Measurements from ENCODE around the gene IKBKE. TPM values are rescaled to one million over a fixed set of nuclear protein-coding genes. Genes with fewer than 3 reads are reported as not detected.

IKBKE gene
- 10 to 100 TPM in 1 of 4 donors, 1 to 10 TPM in 3; 4.7 to 10.5 (median 9.4) TPM for total RNA-seq

- Histone ChIP-seq H3K27me3 (no peaks in the 10 kb centered on the region), H3K4me3 (replicated peaks in 1 of 3) (peak within 1 kb of the TSS in 2 of 3 donors; percentile 41 to 67), H3K9me3 (no peaks in the 10 kb centered on the region), H3K4me1 (peaks cover 21 to 43% of the 10 kb centered on the region in 2 donors), H3K27ac (peak within 1 kb of the TSS; percentile 59 to 79 (median 66)), H3K36me3 (no peaks in the 10 kb centered on the region)
- intact Hi-C loops (cut with DNase I), result no loop called here
- TF ChIP-seq POLR2A (IDR thresholded peaks at IDR 0.05), result peak in 1 of 2 donors; percentile 50
- TF ChIP-seq CTCF (IDR thresholded peaks at IDR 0.05), result peak in 4 of 6 experiments; percentile 13 to 48 (median 22)
- peak; percentile 61 to 67 for DNase-seq
- WGBS, 2 donors, result 2 to 3% methylated on average over 5 to 10 of the region's 10 CpGs
Measured at GRCh38 chr1:206469933-206470691, at the start of gene IKBKE. Gene IKBKE (plus strand): TSS chr1:206470476. CDS start chr1:206473228, 2,752 bp downstream.

GRCh38 chr1:206421616-206422340 is 48.5 kb upstream of the IKBKE start:
- intact Hi-C loops (cut with DNase I), result no loop called here
- Histone ChIP-seq H3K27me3 (no peaks in the 10 kb centered on the region), H3K4me3 (replicated peaks in 1 of 3) (no peak overlapping the region), H3K36me3 (peaks cover 0 to 7% of the 10 kb centered on the region in 2 donors), H3K27ac (no peak overlapping the region), H3K9me3 (no peaks in the 10 kb centered on the region), H3K4me1 (no peaks in the 10 kb centered on the region)
- WGBS, 2 donors, result 92 to 94% methylated on average over 11 of the region's 11 CpGs
- TF ChIP-seq CTCF (IDR thresholded peaks at IDR 0.05) (no peak), POLR2A (IDR thresholded peaks at IDR 0.05) (no peak)
- DNase-seq, result no peak

- Histone ChIP-seq H3K9me3 (no peaks in the 10 kb centered on the region), H3K4me1 (no peaks in the 10 kb centered on the region), H3K4me3 (replicated peaks in 1 of 3) (no peak overlapping the region), H3K27ac (no peak overlapping the region), H3K36me3 (peaks cover 0 to 7% of the 10 kb centered on the region in 2 donors), H3K27me3 (no peaks in the 10 kb centered on the region)
- TF ChIP-seq POLR2A (IDR thresholded peaks at IDR 0.05) (no peak), CTCF (IDR thresholded peaks at IDR 0.05) (no peak)
- 92 to 100% methylated on average over 1 of the region's 1 CpG for WGBS, 2 donors
- intact Hi-C loops (cut with DNase I), result no loop called here
- no peak for DNase-seq
Measured at GRCh38 chr1:206422525-206422924, 47.8 kb upstream of the IKBKE start.

- WGBS, 2 donors, result 87 to 99% methylated on average over 6 of the region's 6 CpGs
- H3K36me3 ChIP-seq, result no peaks in the 10 kb centered on the region
- no peak for DNase-seq
- no peaks in the 10 kb centered on the region for H3K27me3 ChIP-seq
- no peak overlapping the region for H3K27ac ChIP-seq
- H3K9me3 ChIP-seq, result no peaks in the 10 kb centered on the region
- TF ChIP-seq CTCF (IDR thresholded peaks at IDR 0.05) (no peak), POLR2A (IDR thresholded peaks at IDR 0.05) (no peak)
- no peaks in the 10 kb centered on the region for H3K4me1 ChIP-seq
- intact Hi-C loops (cut with DNase I), result no loop called here
- H3K4me3 ChIP-seq (replicated peaks in 1 of 3), result no peak overlapping the region
Measured at GRCh38 chr1:206427291-206427690, 43.0 kb upstream of the IKBKE start.

- WGBS, 2 donors, result 87 to 91% methylated on average over 4 of the region's 4 CpGs
- Histone ChIP-seq H3K27me3 (no peaks in the 10 kb centered on the region), H3K4me3 (replicated peaks in 1 of 3) (no peak overlapping the region), H3K27ac (no peak overlapping the region), H3K4me1 (no peaks in the 10 kb centered on the region), H3K36me3 (no peaks in the 10 kb centered on the region), H3K9me3 (no peaks in the 10 kb centered on the region)
- no peak for TF ChIP-seq CTCF (IDR thresholded peaks at IDR 0.05)
- no peak for TF ChIP-seq POLR2A (IDR thresholded peaks at IDR 0.05)
- DNase-seq, result no peak
- intact Hi-C loops (cut with DNase I), result no loop called here
Measured at GRCh38 chr1:206429421-206429820, 40.9 kb upstream of the IKBKE start.

Data from thyroid gland (tissue), 4 donors.